Endothelial cell of umbilical vein (primary cell): ENCODE measurements around the gene ASB10. TPM values are rescaled to one million over a fixed set of nuclear protein-coding genes. Genes with fewer than 3 reads are reported as not detected.

Experiments
- BruUV-seq: library from RNA; stranded (reverse); fragments of 400-500 nt; replicated peaks from 2 replicates; lab custom pipeline; 2021; lab: Mats Ljungman, UMichigan
- CTCF ChIA-PET: fragments of 300-600, 350-600 bp; sonication (Branson Sonifier 250); formaldehyde crosslinking; loops from one replicate; lab custom pipeline; 2021; ENCODE audit warnings: antibody characterized with exemption, inconsistent platforms; lab: Charles Lee
- POLR2A ChIA-PET: fragments of 300-600, 350-600 bp; sonication (Branson Sonifier 250); formaldehyde crosslinking; loops from one replicate; lab custom pipeline; 2021; ENCODE audit warnings: antibody characterized with exemption, inconsistent platforms; lab: Charles Lee
- DNase-seq: peaks from one replicate; pipeline ENCODE4 v3.0.0-alpha.2; 2011; ENCODE audit warnings: low read depth, low spot score
- FAIRE-seq: peaks from 2 replicates; lab custom pipeline; 2011; peaks lifted over from hg19 to GRCh38; lab: Jason Lieb, UNC
- H2AFZ ChIP-seq: 2 replicates; pipeline ENCODE4 v1.6.0; 2012; ENCODE audit warnings: low read depth, low read length, control low read depth, inconsistent platforms
- H3K27ac ChIP-seq: 2 replicates; pipeline ENCODE4 v1.5.1; 2011; ENCODE audit warnings: low read depth, mild to moderate bottlenecking, control low read depth, low read length, moderate library complexity; ENCODE audit not compliant: insufficient read depth
- H3K27me3 ChIP-seq, 2 experiments: 2 replicates each; pipeline versions ENCODE4 v1.6.0 to v1.6.1; 2011; ENCODE audit warnings: low read length in 2 of 2, mixed read lengths in 1 of 2; ENCODE audit not compliant: control insufficient read depth in 2 of 2, insufficient read depth in 2 of 2
- H3K36me3 ChIP-seq, 2 experiments: 2 replicates in 1 of 2; 3 replicates in 1 of 2; pipeline ENCODE4 v1.5.1; 2011; ENCODE audit warnings: low read length in 2 of 2, mild to moderate bottlenecking in 1 of 2, moderate library complexity in 1 of 2; ENCODE audit not compliant: control insufficient read depth in 2 of 2, insufficient read depth in 2 of 2; ENCODE audit errors: extremely low read depth in 1 of 2
- H3K4me1 ChIP-seq: 3 replicates; pipeline ENCODE4 v1.5.1; 2011; ENCODE audit warnings: mild to moderate bottlenecking, low read length; ENCODE audit not compliant: control insufficient read depth, insufficient read depth; ENCODE audit errors: extremely low read depth
- H3K4me2 ChIP-seq: 2 replicates; pipeline ENCODE4 v1.6.1; 2011; ENCODE audit warnings: low read length, control low read depth, mixed read lengths; ENCODE audit not compliant: insufficient read depth
- H3K4me3 ChIP-seq, 3 experiments: fragments of 200-600 bp in 1 of 3; sonication (generic), shearing (Covaris generic) in 1 of 3; replicated peaks in 1 of 3; 2 replicates each; pipeline ENCODE4 v1.5.1; 2011 to 2016; ENCODE audit warnings: control low read depth in 3 of 3, low read length in 3 of 3, mild to moderate bottlenecking in 2 of 3, inconsistent platforms in 1 of 3, low read depth in 1 of 3, moderate library complexity in 1 of 3; ENCODE audit not compliant: insufficient read depth in 1 of 3
- H3K79me2 ChIP-seq: 2 replicates; pipeline ENCODE4 v1.6.0; 2012; ENCODE audit warnings: low read length, inconsistent platforms; ENCODE audit not compliant: control insufficient read depth, insufficient read depth
- H3K9ac ChIP-seq: replicated peaks from 2 replicates; pipeline ENCODE3; 2011; ENCODE audit warnings: low read length, control low read depth; ENCODE audit not compliant: insufficient read depth; ENCODE audit errors: extremely low read depth
- H3K9me1 ChIP-seq: replicated peaks from 3 replicates; pipeline ENCODE4 v1.6.0; 2011; ENCODE audit warnings: mild to moderate bottlenecking, low read length; ENCODE audit not compliant: control insufficient read depth, insufficient read depth; ENCODE audit errors: extremely low read depth
- H3K9me3 ChIP-seq: replicated peaks from 2 replicates; pipeline ENCODE4 v1.5.1; 2012; ENCODE audit warnings: low read length, inconsistent platforms; ENCODE audit not compliant: control insufficient read depth, insufficient read depth
- H4K20me1 ChIP-seq: replicated peaks from 2 replicates; pipeline ENCODE3; 2011; ENCODE audit warnings: mild to moderate bottlenecking, low read length; ENCODE audit not compliant: control insufficient read depth, insufficient read depth; ENCODE audit errors: extremely low read depth
- CTCF ChIP-seq, 2 donors: IDR thresholded peaks; 1 replicate in 1 of 2; 2 replicates in 1 of 2; pipeline ENCODE4 v1.5.1; 2011; ENCODE audit warnings: low read length in 2 of 2, mild to moderate bottlenecking in 2 of 2, moderate library complexity in 2 of 2, control low read depth in 1 of 2, inconsistent platforms in 1 of 2, low read depth in 1 of 2; ENCODE audit not compliant: insufficient read depth in 1 of 2; ENCODE audit errors: extremely low read depth in 1 of 2
- EZH2 ChIP-seq: IDR thresholded peaks from 2 replicates; pipeline ENCODE4 v1.6.1; 2012; ENCODE audit warnings: borderline replicate concordance, low read depth, mild to moderate bottlenecking, moderate library complexity, low read length, inconsistent platforms; ENCODE audit not compliant: severe bottlenecking
- FOS ChIP-seq: IDR thresholded peaks from 2 replicates; pipeline ENCODE4 v1.6.1; 2011; ENCODE audit warnings: mild to moderate bottlenecking, low read length, moderate library complexity, borderline replicate concordance; ENCODE audit not compliant: insufficient read depth
- GATA2 ChIP-seq: IDR thresholded peaks from 2 replicates; pipeline ENCODE4 v1.7.0; 2011; ENCODE audit warnings: low read depth, mild to moderate bottlenecking, moderate library complexity, mixed read lengths, low read length; ENCODE audit not compliant: insufficient read length, insufficient read depth
- JUN ChIP-seq: IDR thresholded peaks from 2 replicates; pipeline ENCODE4 v1.6.1; 2011; ENCODE audit warnings: borderline replicate concordance, low read depth; ENCODE audit not compliant: insufficient read length, insufficient read depth
- MAX ChIP-seq: IDR thresholded peaks from 2 replicates; pipeline ENCODE4 v1.6.1; 2011; ENCODE audit not compliant: insufficient read depth, insufficient read length
- MYC ChIP-seq: IDR thresholded peaks from one replicate; pipeline ENCODE4 v1.6.1; 2011; ENCODE audit warnings: mild to moderate bottlenecking, low read depth, low read length
- POLR2A ChIP-seq: IDR thresholded peaks from 2 replicates; pipeline ENCODE4 v1.6.1; 2012; ENCODE audit warnings: low read depth, mild to moderate bottlenecking, control low read depth, low read length
- POLR2AphosphoS5 ChIP-seq: IDR thresholded peaks from 2 replicates; pipeline ENCODE4 v1.6.1; 2012; ENCODE audit warnings: low read depth, mild to moderate bottlenecking, control low read depth, low read length, moderate library complexity; ENCODE audit not compliant: insufficient read depth
- dilution Hi-C: fragments of 300-500 bp; cut with MboI; formaldehyde crosslinking; loops from one replicate; pipeline ENCODE4 v1.15.0; 2019; ENCODE audit warnings: low sequenced_read_pairs; ENCODE audit not compliant: extremely low pct_ligation_motif_present
- intact Hi-C: fragments of 100-400 bp; cut with micrococcal nuclease; formaldehyde crosslinking; loops from one replicate; pipeline ENCODE4 v1.10.0; 2022
- polyA plus RNA-seq, 4 experiments: library from polyadenylated mRNA; depleted of rRNA in 3 of 4; stranded (reverse) in 3 of 4; unstranded in 1 of 4; fragments of >200 nt; gene quantifications; 2 replicates each; pipeline versions ENCODE4 v1.2.1 to v1.2.3, GENCODE V29; 2011 to 2012; ENCODE audit warnings: missing spikeins in 1 of 4
- total RNA-seq: library from RNA; stranded (reverse); gene quantifications from 2 replicates; pipeline ENCODE4 v1.2.3, GENCODE V29; 2021

Gene ASB10
- total and polyA plus RNA-seq, 2 donors (not counting 3 experiments of a cell fraction or from before 2014, with no cell fraction given): not detected

GRCh38 chr7:151133266-151133985, 53.6 kb downstream of the ASB10 start:
- POLR2A ChIA-PET: no interaction called here
- no peaks in the 10 kb centered on the region for H3K9me3 ChIP-seq
- CTCF ChIA-PET: no interaction called here

GRCh38 chr7:151132461-151133205, 54.4 kb downstream of the ASB10 start:
- dilution Hi-C loops: no loop called here
- POLR2A ChIA-PET: no interaction called here

More at GRCh38 chr7:151133266-151133985, 53.6 kb downstream of the ASB10 start:
- Histone ChIP-seq H4K20me1 (no peaks in the 10 kb centered on the region), H3K4me3 (no peak overlapping the region), H3K36me3 (peaks cover 9 to 75% of the 10 kb centered on the region in 2 experiments), H3K4me1 (no peaks in the 10 kb centered on the region), H2AFZ (no peak overlapping the region), H3K27ac (no peak overlapping the region), H3K4me2 (no peak overlapping the region), H3K9me1 (no peaks in the 10 kb centered on the region), H3K9ac (no peak overlapping the region), H3K27me3 (no peaks in the 10 kb centered on the region), H3K79me2 (no peaks in the 10 kb centered on the region)
- BruUV-seq: no TSS peak
- intact Hi-C loops (no loop called here), dilution Hi-C loops (no loop called here)
- DNase-seq (no peak), FAIRE-seq (no peak)
- TF ChIP-seq POLR2A (no peak), JUN (no peak), MAX (no peak), GATA2 (no peak), FOS (no peak), EZH2 (no peak), POLR2AphosphoS5 (no peak)

More at GRCh38 chr7:151132461-151133205, 54.4 kb downstream of the ASB10 start:
- no peaks in the 10 kb centered on the region for H3K27me3 ChIP-seq
- H3K27ac ChIP-seq: no peak overlapping the region
- no peak overlapping the region for H3K9ac ChIP-seq
- no TSS peak for BruUV-seq
- intact Hi-C loops: no loop called here
- no peak for DNase-seq
- H3K36me3 ChIP-seq: peaks cover 9 to 74% of the 10 kb centered on the region in 2 experiments
- H4K20me1 ChIP-seq: no peaks in the 10 kb centered on the region
- CTCF ChIA-PET: no interaction called here
- no peak overlapping the region for H2AFZ ChIP-seq
- H3K79me2 ChIP-seq: no peaks in the 10 kb centered on the region
- H3K4me1 ChIP-seq: no peaks in the 10 kb centered on the region
- no peak overlapping the region for H3K4me3 ChIP-seq
- TF ChIP-seq GATA2 (no peak), EZH2 (no peak), JUN (no peak), CTCF (IDR thresholded peaks at IDR 0.05; ENCODE audit: extremely low read depth in 1 of 2, insufficient read depth in 1 of 2, low read depth in 1 of 2, low read length in 2 of 2) (no peak), POLR2A (no peak), FOS (no peak), MYC (no peak), MAX (no peak), POLR2AphosphoS5 (no peak)
- H3K9me3 ChIP-seq: no peaks in the 10 kb centered on the region
- no peak overlapping the region for H3K4me2 ChIP-seq
- no peak for FAIRE-seq
- H3K9me1 ChIP-seq: no peaks in the 10 kb centered on the region
